ENCODE measurements around the gene C11orf97.
"Not testable (repeated sequence)": the region's sequence is repeated elsewhere in the genome, so short reads cannot be mapped to it uniquely, and the experiment has no call there.

C11orf97 gene

GRCh38 chr11:94511932-94512781 is at the start of gene C11orf97:
C11orf97 (plus strand) TSS chr11:94512461; CDS start chr11:94512529, 68 bp downstream.
- DNase-seq (ENCODE audit: low spot score) = peak; percentile 28

- DNase-seq (ENCODE audit: low spot score) = no peak
These were observed 42.8 kb upstream of the C11orf97 start for GRCh38 chr11:94469416-94469815.

GRCh38 chr11:94472916-94473799 is 39.1 kb upstream of the C11orf97 start:
- no peak for DNase-seq (ENCODE audit: low spot score)

- DNase-seq (ENCODE audit: low spot score) = no peak
These were observed 34.6 kb upstream of the C11orf97 start for GRCh38 chr11:94477624-94478023.

- no peak for DNase-seq (ENCODE audit: low spot score)
These were observed 30.9 kb upstream of the C11orf97 start for GRCh38 chr11:94481342-94481741.

GRCh38 chr11:94486068-94486467 is 26.2 kb upstream of the C11orf97 start:
- no peak for DNase-seq (ENCODE audit: low spot score)

- DNase-seq (ENCODE audit: low spot score) = peak; percentile 92
These were observed 18.8 kb upstream of the C11orf97 start, which contains the start of the genes ANKRD49 and MRE11 for GRCh38 chr11:94493281-94494125. ANKRD49 (plus strand) TSS chr11:94493984; CDS start chr11:94496694, 2,710 bp downstream. MRE11 (minus strand) TSS chr11:94493844; CDS start chr11:94492801, 1,043 bp downstream.

GRCh38 chr11:94494126-94494680 is 18.1 kb upstream of the C11orf97 start:
- no peak for DNase-seq (ENCODE audit: low spot score)

GRCh38 chr11:94500181-94500580 is 12.1 kb upstream of the C11orf97 start:
- no peak for DNase-seq (ENCODE audit: low spot score)

- DNase-seq (ENCODE audit: low spot score) = no peak
These were observed 10.7 kb upstream of the C11orf97 start for GRCh38 chr11:94501522-94501921.

GRCh38 chr11:94504689-94505293 is 7.5 kb upstream of the C11orf97 start:
- DNase-seq (ENCODE audit: low spot score) = peak; percentile 52

GRCh38 chr11:94506513-94506912 is 5.7 kb upstream of the C11orf97 start:
- DNase-seq (ENCODE audit: low spot score) = not testable (repeated sequence)

- DNase-seq (ENCODE audit: low spot score) = no peak
These were observed 4.8 kb upstream of the C11orf97 start for GRCh38 chr11:94507485-94507884.

- no peak for DNase-seq (ENCODE audit: low spot score)
These were observed 830 bp downstream of the C11orf97 start for GRCh38 chr11:94513091-94513490.

GRCh38 chr11:94515398-94515797 is 3.1 kb downstream of the C11orf97 start:
- no peak for DNase-seq (ENCODE audit: low spot score)

- no peak for DNase-seq (ENCODE audit: low spot score)
These were observed 4.5 kb downstream of the C11orf97 start for GRCh38 chr11:94516725-94517124.

GRCh38 chr11:94518300-94518699 is 6.0 kb downstream of the C11orf97 start:
- DNase-seq (ENCODE audit: low spot score) = no peak

- peak; percentile 22 for DNase-seq (ENCODE audit: low spot score)
These were observed 7.3 kb downstream of the C11orf97 start for GRCh38 chr11:94519478-94520084.

- no peak for DNase-seq (ENCODE audit: low spot score)
These were observed 9.4 kb downstream of the C11orf97 start for GRCh38 chr11:94521684-94522083.

- DNase-seq (ENCODE audit: low spot score) = no peak
These were observed 12.1 kb downstream of the C11orf97 start for GRCh38 chr11:94524341-94524740.
